Measurements from ENCODE around the gene NDUFS3.

Gene NDUFS3

DNA sequence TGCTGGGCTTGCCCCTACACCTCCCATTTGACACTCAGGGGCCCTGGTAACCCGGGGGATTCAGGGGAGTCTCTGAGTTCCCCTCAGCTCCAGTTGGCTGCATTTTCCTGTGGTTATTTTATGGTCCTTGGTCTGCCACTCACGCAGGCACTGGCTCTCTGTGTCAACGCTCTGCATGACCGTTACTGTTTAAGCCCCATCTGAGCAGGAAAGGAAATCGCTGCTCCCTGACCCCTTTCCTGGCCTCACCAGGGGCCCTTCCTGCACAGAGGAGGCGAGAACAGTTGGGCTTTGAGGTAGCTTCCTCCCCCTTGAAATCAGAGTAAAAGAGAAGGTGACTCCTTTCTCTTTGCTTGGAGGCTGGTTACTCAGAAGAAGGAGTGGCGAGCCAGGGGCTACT is 12.9 kb downstream of the NDUFS3 start:
- TF ChIP-seq, protein P1, sequence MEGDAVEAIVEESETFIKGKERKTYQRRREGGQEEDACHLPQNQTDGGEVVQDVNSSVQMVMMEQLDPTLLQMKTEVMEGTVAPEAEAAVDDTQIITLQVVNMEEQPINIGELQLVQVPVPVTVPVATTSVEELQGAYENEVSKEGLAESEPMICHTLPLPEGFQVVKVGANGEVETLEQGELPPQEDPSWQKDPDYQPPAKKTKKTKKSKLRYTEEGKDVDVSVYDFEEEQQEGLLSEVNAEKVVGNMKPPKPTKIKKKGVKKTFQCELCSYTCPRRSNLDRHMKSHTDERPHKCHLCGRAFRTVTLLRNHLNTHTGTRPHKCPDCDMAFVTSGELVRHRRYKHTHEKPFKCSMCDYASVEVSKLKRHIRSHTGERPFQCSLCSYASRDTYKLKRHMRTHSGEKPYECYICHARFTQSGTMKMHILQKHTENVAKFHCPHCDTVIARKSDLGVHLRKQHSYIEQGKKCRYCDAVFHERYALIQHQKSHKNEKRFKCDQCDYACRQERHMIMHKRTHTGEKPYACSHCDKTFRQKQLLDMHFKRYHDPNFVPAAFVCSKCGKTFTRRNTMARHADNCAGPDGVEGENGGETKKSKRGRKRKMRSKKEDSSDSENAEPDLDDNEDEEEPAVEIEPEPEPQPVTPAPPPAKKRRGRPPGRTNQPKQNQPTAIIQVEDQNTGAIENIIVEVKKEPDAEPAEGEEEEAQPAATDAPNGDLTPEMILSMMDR (IDR thresholded peaks at IDR 0.05), result no peak

GRCh38 chr11:47592251-47592650 is 13.4 kb downstream of the NDUFS3 start:
- TF ChIP-seq, protein P1 (IDR thresholded peaks at IDR 0.05), result no peak

GRCh38 chr11:47592970-47593369 is 14.1 kb downstream of the NDUFS3 start:
- TF ChIP-seq, protein P1 (IDR thresholded peaks at IDR 0.05), result no peak

GRCh38 chr11:47593492-47593933 is 14.6 kb downstream of the NDUFS3 start:
- TF ChIP-seq, protein P1 (IDR thresholded peaks at IDR 0.05), result no peak

DNA sequence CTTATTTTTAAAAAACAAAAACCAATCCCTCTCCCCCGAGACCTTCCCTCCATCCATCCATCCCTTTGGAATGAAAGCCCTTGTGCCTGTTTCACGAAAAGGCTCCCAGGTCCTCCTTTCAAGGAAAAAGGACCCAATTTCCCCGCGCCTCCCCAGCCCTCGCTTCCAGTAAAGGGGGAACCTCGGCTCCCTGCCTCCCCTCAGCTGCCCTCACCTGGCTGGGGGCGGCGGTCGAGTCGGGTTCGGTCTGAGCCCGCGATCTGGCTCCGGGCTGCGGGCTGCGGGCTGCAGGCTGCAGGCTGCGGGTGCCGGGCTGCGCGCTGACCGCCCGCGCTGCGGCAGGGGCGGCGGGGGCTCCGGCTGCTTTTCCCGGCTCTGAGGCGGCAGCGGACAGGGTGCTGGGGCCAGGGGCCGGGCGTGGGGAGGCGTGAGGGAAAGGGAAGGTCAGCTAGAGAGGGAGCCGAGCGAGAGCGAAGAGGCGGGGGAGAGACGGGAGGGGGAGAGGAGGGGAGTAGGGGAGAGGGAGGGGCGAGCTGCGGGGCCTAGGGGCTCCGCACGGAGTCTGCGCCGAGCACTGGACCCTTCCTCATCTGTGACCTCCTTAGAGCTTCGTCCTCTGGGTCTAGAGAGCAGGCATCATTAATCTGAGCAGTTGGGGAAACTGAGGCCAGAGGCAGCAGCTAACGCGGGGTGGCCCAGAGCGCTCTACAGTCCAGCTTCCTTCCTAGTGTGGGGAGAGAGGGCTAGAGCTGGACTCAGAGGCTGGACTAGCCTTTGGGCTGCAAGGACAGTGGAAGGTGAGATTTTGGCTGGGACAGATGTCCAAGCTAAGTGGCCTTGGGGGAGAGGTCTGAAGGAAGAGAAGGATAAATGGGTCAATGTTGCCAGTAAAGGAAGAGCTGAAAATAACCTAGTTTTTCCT is 15.3 kb downstream of the NDUFS3 start, which contains the start of gene C1QTNF4:
C1QTNF4 (minus strand) TSS at position 478 of the 922 bp plus-strand sequence. CDS start 3,601 bp downstream, outside the sequence.
- TF ChIP-seq, protein P1 (IDR thresholded peaks at IDR 0.05), result no peak

GRCh38 chr11:47595029-47595428 is 16.2 kb downstream of the NDUFS3 start:
- TF ChIP-seq, protein P1 (IDR thresholded peaks at IDR 0.05), result no peak

- TF ChIP-seq, protein P1 (IDR thresholded peaks at IDR 0.05), result no peak
Observed at GRCh38 chr11:47595967-47596366, 17.1 kb downstream of the NDUFS3 start.

Data from LNCAP (cell line).